ENCODE results near the gene ODAD3.

ODAD3 gene

DNA sequence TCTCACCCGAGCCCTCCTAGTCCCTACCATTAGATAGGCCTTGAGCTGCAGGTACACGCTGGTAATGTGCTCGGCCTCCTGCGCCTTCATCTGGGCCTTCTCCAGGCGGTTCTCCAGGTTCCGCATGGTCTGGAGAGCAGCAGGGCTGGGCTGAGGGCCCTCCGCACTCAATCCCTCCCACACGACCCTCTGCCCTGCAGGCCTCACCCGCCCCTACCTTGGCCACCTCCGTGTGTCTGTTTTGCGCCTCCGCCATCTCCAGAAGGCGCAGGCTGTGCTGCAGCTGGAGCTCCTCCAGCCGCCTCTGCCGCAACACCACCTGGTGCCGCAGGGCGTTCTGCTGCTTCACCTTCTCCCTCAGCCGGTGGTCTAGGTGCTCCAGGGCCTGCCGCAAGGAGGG is 8.3 kb downstream of the ODAD3 start:
- H3K4me3 ChIP-seq (replicated peaks; ENCODE audit: low read depth, low read length), result no peak overlapping the region
- TF ChIP-seq, protein P1, sequence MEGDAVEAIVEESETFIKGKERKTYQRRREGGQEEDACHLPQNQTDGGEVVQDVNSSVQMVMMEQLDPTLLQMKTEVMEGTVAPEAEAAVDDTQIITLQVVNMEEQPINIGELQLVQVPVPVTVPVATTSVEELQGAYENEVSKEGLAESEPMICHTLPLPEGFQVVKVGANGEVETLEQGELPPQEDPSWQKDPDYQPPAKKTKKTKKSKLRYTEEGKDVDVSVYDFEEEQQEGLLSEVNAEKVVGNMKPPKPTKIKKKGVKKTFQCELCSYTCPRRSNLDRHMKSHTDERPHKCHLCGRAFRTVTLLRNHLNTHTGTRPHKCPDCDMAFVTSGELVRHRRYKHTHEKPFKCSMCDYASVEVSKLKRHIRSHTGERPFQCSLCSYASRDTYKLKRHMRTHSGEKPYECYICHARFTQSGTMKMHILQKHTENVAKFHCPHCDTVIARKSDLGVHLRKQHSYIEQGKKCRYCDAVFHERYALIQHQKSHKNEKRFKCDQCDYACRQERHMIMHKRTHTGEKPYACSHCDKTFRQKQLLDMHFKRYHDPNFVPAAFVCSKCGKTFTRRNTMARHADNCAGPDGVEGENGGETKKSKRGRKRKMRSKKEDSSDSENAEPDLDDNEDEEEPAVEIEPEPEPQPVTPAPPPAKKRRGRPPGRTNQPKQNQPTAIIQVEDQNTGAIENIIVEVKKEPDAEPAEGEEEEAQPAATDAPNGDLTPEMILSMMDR (IDR thresholded peaks at IDR 0.05; ENCODE audit: low read depth, low read length, missing control alignments), result no peak

GRCh38 chr19:11425719-11426457 is 9.0 kb downstream of the ODAD3 start:
- no peak for DNase-seq (ENCODE audit: extremely low read depth, low read depth)
- H3K4me3 ChIP-seq (replicated peaks; ENCODE audit: low read depth, low read length), result no peak overlapping the region
- TF ChIP-seq, protein P1 (IDR thresholded peaks at IDR 0.05; ENCODE audit: low read depth, low read length, missing control alignments), result no peak

More for the DNA sequence above, 8.3 kb downstream of the ODAD3 start:
- no peak for DNase-seq (ENCODE audit: extremely low read depth, low read depth)

DNA sequence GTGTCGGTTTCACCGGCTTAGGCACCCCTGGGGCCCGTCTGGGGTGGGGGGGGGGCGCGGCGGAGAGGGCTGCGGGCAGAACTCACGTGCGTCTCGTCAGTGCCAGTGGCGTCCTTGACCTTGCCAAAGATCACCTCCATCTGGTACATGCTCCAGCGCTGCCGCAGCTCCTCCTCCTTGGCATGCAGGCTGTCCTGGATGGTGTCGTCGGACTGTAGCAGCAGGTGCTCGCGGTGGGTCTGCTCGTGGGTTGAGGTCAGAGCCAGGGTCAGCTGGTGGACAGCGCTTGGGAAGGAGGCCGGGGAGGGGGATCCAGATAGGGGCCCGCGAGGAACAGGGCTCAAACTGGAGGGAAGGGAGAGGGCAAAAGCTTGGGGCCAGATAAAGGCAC is 11.1 kb downstream of the ODAD3 start:
- TF ChIP-seq, protein P1 (IDR thresholded peaks at IDR 0.05; ENCODE audit: low read depth, low read length, missing control alignments), result no peak
- H3K4me3 ChIP-seq (replicated peaks; ENCODE audit: low read depth, low read length), result no peak overlapping the region

GRCh38 chr19:11423164-11423790 is 11.6 kb downstream of the ODAD3 start:
- no peak overlapping the region for H3K4me3 ChIP-seq (replicated peaks; ENCODE audit: low read depth, low read length)
- TF ChIP-seq, protein P1 (IDR thresholded peaks at IDR 0.05; ENCODE audit: low read depth, low read length, missing control alignments), result no peak
- DNase-seq (ENCODE audit: extremely low read depth, low read depth), result no peak

More for the DNA sequence above, 11.1 kb downstream of the ODAD3 start:
- no peak for DNase-seq (ENCODE audit: extremely low read depth, low read depth)

GRCh38 chr19:11422163-11423065 is 12.5 kb downstream of the ODAD3 start:
- no peak for DNase-seq (ENCODE audit: extremely low read depth, low read depth)
- no peak overlapping the region for H3K4me3 ChIP-seq (replicated peaks; ENCODE audit: low read depth, low read length)
- TF ChIP-seq, protein P1 (IDR thresholded peaks at IDR 0.05; ENCODE audit: low read depth, low read length, missing control alignments), result no peak

DNA sequence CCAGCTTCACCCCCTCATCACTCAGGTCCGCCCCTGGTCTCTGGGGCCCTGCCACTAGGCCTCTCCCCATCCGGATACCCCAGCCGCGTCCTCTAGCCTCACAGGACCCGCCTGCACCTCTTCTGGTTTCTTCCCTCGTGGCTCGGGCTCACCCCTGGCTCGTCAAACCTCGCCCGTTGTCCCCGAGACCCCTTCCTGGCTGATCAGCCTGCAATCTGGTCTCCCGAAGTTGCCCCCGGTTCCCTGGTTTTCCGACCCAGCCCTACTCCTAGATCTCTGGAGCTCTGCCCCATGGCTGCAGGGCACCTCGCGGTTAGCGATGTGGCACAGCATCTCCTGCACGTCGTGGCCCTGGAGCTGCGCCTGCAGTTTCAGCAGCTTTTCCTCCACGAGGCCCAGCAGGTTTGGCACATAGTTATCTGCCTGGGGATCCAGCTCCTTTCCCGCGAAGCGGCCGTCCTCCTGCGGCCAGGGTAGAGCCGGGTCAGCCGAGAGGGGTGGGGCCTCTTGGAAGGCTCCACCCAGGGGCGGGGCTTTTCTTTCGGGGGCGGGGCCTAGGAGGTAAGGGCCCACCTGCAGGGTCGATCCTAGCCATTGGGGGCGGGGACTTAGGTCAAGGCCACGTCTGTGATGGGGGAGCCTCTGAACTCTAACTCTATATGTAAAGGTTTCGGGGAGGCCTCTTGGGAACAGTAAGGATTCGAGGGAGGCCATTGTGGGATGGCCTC is 13.4 kb downstream of the ODAD3 start:
- no peak for DNase-seq (ENCODE audit: extremely low read depth, low read depth)
- H3K4me3 ChIP-seq (replicated peaks; ENCODE audit: low read depth, low read length), result no peak overlapping the region

More for the DNA sequence above, 13.4 kb downstream of the ODAD3 start:
- TF ChIP-seq, protein P1 (IDR thresholded peaks at IDR 0.05; ENCODE audit: low read depth, low read length, missing control alignments), result no peak

Measured in HFF-Myc (cell line).